Hematopoietic multipotent progenitor cell treated with erythropoietin and hydrocortisone succinate and interleukin-3 and kit ligand, for 17 days (in vitro differentiated cells): Measurements from ENCODE around the gene TDRD7.

Experiments used
- DNase-seq: peaks from one replicate; pipeline ENCODE4 v3.0.0-alpha.2; 2015; ENCODE audit warnings: low spot score

TDRD7 gene

DNA sequence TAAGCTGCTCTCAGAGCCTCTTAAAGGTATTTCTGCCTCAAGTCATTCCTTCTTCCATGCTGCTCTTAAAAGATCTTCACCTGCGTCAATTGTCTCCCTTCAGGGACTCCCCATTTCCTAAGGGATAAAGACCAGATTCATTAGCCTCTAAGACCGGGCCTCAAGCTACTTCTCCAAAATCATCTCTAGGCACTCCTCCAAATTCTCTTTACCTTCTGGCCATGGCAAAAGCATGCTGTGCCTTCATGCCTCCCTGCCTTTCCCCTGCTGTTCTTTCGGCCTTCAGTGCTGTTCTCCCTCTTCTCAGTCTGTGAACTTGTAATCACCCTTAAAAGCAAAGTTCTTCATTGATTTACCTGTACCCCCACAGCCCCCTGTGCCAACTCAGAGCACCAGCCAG lies 93.9 kb downstream of the TDRD7 start:
- peak; percentile 35 for DNase-seq

DNA sequence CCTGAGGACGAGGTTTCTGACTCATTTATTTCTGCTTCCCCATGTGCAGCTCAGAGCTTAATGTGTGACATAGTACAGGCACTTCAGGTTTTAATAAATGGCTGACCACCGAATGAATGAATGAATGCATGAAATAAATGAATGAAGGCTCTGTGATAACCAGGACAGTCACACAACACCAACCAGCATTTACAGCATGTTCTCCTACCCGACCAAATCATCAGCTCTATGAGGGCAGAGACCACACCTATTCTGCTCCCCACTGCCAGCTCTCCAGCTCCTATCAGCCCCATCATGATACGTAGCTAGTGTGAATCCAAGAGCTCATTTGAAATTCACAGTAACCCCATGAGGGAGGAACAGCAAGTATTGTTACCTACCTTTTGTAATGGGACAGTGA lies 94.4 kb downstream of the TDRD7 start:
- DNase-seq = peak; percentile 70

DNA sequence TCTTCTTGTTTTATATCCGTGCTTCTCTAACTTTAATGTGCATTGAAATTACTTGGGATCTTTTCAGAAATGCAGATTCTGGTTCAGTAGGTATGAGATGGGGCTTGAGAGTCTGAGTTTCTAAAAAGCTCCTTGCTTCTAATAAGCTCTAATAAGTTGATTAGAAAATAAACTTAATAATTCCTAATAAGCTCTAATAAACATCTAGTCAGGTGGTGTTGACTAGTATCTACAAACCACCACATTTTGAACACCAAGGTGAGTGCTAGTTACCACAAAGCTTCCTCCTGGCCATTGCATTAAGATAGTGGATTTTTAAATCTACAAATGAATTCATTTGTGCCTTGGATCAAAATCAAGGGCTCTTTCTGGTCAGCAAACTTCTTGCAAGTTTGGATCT lies 94.9 kb downstream of the TDRD7 start:
- DNase-seq = no peak

DNA sequence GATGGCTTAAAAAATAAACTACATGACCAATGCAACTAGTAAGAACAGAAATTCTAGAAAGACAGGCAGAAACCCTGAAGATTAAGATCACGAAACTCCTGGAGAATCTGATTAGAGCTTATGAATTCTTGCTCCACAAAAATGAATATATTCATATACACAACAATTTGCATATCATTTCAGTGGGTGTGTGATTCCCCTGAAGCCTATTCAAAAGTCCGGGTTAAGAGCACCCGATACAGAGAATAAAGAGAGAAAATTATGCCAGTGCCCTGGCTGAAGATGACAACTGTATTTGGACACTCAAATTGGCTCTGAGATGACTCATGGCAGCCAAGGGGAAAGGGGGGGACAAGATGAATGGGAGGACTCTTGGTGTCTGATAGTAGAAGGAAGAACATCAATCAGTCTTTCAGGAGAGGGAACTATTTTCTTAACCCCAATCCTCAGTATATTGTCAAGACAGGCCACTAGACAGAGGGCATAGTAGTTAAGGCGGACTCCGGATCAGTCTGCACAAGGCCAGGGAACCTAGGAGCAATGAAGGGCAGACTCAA lies 95.6 kb downstream of the TDRD7 start:
- DNase-seq = no peak

DNA sequence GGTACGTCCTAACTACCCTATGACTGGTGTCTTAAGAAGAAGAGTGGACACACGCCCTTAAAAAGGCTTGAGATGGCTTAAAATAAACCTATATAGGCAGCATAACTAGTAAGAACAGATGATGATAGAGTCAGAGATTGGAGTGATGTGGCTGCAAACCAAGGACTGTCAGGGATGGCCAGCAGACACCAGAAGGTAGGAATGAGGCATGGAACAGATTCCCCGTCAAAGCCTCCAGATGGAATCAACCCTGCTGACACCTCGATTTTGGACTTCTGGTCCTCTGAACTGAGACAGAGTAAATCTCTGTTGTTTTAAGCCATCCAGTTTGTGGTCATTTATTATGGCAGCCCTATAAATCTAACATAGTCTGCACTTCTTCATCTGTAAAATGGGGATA lies 97.0 kb downstream of the TDRD7 start:
- DNase-seq = no peak

DNA sequence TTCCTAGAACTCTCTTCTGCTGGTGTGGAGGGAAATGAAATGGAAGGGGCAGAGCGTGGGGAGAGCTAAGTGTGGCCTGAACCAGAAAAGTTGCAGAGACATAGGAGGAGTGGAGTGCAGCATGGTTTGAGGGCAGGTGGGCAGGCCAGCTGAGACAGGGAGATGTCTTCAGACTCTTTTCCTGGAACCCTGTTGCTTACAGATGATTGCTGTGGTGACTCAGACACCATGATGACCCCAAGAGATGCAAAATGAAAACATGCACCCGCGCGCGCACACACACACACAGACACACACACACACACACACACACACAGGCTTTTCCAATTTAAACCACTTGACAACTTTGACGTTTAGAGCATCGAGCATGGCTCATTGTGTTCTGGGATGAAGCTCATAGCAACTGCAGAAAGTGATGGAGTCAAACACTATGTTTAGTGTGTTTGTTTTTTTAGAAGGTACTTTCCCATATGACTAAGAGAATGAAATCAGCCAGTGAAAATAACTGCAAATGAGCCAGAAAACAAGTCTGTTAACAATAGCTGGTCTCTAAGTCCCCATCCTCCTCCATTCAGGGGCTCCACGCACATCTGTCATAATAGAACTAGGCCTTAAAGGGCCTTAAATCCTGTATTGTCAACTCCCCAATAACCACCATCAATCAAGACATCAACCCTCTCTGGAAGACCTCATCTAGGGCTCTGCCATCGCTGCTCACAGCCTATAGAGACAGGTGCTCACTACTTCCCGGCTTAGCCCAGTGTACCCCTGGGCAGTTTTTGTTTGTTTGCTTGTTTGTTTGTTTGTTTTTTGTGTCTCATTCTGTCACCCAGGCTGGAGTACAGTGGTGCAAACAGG lies 99.1 kb downstream of the TDRD7 start:
- no peak for DNase-seq

DNA sequence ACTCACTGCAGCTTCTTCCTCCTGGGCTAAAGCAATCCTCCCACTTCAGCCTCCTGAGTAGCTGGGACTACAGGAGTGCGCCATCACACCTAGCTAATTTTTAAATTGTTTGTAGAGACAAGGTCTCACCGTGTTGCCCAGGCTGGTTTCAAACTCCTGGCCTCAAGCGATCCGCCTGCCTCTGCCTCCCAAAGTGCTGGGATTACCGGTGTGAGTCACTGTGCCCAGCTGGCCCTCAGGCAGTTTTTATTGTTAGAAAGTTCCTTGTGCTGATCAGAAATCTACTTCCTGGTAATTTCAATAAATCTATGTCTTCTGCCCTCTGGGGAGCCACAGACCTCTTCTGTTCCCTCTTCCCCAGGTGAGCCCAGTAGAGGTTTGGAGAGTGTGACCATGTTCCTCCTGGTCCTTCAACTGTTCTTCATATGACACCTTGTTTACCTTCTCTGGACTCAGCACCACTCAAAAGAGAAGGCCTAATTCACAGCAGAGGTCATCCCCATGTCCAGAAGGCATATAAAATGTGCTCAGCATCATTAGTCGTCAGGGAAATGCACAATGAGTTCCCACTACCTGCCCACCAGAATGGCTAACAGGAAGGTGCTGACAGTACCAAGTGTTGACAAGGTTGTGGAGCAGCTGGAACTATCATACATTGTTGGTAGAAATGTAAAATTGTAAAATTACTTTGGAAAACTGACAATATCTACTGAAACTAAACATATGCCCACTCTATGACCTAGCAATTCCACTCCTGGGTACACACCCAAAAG lies 99.9 kb downstream of the TDRD7 start:
- DNase-seq = no peak

DNA sequence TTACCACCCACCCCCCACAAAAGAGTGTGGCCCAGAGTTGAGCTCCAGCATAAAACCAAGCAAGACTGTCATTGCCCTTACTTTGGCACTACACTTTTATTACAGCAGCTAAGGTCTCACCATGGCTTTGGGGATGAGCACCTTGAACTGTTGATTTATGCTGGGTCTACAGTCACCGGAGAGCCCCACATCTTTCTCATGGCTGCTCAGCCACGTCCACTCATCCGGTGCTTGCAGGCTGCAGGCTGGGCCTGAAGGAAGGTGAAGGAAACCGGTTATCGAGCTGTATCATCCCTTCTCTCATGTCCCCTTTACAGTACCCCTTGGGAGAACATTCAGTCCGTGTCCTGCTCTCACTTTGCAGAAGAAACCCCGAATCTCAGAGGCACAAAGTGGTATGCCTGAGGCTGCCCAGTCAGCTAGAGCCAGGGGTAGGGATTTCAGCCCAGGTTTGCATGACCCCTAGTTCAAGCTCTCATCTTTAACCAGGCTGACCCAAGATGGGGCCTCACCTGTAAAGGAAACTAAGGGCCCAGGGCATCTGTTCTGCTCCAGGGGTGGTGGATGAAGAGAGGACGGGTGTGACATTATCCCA lies 101.2 kb downstream of the TDRD7 start:
- DNase-seq = no peak

DNA sequence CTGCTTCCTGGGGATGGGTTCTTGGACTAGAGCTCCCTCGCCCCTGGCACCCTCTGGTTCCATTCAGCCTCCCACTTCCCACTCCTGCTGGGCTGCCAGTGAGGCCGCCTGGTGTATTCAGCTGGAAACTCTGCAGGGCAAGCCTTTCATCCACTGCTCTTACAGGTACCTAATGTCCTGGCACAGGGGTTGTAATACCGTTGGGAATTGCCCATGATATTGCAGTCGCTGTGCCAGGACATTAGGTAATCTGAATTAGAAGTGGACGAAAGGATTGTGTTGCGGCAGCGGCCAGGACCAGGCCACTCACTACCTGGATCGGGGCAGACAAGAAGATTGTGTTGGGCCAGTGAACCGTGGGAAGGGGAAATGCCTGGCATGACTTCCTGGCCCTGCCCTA lies 102.6 kb downstream of the TDRD7 start:
- DNase-seq = no peak

DNA sequence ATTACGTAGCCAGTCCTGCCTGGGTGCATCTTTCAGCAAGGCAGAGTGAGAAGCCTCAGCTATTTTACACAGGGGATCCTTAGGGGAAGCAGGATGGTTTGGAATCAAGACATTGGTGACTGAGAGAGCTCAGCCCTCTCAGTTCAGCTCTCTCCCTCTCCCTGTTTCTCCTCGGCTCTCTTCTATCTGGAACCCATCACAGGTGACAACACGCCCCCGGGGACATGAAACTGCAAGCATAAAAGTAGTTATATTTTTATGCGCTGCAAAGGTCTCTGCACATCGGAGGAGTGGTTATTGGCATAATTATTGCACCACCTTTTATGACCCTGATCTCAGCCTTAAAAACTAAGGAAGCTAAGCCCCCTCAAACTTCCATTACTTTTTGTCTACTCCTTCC lies 103.8 kb downstream of the TDRD7 start:
- DNase-seq = no peak

DNA sequence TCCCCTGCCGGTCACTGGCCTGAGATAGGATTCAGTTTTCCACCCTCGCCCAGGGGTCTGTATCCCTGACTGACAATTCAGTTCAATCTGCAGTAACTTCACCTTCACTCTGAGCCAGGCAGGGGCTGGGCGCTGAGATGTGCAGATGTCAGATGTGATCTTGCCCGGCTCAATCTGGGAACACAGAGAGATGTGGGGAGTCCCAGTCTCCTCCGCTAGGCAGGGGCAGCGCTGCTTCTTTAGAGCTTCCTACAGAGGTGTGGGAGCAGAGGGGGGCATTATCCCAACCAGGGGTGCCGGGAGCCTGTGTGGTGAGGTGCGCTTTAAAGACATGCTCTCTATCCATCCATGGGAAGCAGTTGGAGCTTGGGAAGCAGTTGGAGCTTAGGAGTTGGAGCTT lies 104.2 kb downstream of the TDRD7 start:
- no peak for DNase-seq

DNA sequence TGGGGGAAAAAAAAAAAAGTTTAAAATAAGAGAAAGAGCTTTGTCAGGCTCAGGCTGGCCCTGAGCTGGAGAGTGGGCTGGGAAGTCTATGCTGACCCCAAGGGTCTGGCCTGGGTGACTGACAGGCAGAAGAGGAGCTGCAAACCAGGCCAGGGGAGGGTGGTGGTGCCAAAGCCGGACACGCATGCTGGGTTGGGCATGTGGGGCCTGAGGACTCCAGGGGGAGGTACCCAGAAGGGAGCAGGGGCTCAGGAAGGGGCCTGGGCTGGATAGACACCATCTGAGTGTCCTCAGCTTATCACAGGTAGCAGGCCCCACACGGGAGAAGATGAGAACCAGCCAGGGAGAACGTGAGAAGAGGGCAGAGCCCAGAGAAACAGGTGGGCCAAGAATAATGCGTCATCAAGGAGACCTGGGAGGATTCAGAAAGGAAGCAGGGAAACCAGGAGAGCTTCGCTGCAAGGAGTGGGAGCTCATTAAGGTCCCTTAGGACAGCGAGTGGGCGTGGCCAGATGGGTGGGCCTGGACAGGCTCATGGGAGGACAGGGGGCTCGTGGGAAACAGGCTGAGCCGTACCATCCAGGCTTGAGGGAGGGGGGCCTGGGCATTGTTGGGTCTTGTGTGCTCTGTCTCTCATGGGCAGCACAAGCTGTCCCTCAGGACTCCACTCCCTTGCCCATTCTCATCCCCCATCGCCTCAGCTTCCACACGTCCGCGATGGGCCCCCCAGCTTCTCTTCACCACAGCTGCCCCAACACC lies 105.6 kb downstream of the TDRD7 start:
- DNase-seq = no peak

DNA sequence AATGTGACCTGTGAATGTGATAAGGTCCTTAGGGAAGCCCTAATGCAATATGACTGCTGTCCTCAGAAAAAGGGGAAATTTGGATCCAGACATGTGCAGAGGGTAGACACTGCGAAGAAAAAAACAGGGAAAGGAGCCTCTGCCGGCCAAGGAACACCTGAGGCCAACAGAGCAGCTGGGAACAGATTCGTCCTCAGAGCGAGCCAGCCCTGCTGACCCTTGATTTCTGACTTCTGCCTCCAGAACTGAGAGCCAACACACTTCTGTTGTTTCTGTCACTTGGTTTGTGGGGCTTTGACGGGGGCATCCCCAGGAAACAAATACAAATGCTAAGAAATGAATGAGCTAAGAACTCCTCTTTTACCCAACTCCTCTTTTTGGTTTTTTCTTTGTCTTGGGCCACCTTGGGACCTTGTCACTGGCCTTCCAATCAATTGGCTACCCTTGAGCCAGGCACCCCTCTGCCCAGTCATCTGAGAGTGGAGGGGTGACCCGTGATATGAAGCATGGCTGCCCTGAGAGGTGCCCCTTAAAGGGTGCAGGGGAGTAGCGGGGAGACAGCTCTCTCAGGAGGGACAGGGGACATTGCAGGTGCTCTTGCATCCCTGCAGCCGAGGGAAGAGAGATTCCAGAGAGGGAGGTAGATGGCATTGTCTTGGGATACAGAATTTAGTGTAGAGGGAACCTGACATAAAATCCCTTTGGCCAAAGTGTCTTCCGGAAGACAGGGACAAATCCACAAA lies 106.4 kb downstream of the TDRD7 start:
- DNase-seq = no peak

DNA sequence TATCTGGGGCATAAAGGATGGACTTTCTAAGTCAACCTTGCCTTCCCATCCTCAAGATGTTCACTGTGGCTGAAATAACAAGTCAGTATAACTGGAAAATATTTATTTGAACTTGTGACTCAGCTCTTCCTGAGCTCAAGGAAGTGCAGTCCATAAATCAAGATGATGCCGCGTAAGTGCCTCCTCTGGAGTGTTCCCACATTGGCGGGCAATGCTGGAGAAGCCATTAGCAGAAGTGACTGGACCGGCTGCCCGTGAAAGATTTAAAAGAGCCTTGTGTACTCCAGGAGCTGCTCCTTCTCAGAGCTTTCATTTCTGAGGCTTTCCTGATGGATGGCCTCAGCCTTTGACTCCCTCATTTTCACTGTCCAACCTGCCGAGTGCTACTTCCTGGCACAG lies 107.0 kb downstream of the TDRD7 start:
- DNase-seq = peak; percentile 52

DNA sequence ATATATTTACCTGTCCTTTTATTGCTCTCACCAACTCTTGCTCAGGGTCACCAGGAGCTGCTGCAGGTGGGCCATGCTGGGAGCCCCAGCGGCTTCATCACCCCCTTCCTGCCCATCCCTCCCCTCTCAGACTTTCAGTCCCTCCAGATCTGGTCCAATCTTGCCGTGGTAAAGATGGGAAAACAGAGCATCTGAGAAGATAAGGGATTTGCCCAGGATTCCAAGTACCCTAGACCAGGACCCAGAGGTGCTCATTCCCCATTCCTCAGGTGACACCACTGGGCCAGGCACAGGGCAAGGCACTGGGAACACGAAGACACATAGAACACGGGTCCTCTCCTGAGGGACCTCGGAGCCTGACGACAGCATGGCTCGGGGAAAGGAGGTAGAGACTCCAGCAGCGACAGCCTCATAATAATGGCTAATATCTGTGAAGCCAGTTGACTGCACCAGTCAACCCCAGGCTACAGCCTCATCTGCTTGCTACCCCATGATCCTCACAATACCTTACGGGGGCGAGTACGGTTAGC lies 107.6 kb downstream of the TDRD7 start:
- DNase-seq = no peak

DNA sequence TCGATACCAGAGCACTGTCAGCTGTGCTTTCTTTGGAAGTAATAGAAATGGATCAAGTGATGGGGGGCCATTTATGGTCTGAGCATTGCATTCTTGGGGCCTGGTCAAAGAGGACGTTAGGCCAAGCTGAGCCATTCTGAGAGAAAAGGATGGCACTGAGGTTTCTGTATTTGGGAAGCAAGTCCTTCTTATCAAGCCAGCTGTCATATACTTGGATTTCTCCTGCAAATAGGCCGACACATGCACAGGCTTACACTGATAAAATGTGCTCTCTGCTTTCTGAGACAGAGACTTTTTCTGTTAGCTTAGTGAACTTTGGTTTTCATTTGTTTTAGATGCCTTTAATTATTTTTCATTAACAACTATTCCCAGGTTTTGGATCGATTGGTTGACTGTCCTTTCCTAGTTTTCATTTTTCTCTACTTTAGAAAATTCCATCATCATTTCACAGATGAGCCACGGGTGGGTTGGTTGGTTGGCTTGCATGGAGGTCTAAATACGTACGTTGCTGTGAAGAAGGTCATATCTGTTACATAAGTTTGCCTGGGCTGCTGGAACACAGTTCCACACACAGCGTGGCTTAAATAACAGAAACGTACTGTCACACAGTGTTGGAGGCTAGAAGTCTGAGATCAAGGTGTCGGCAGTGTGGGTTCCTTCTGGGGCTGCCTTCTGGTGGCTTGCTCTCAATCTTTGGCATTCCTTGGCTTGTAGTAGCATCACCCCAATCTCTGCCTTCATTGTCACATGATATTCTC lies 109.9 kb downstream of the TDRD7 start:
- DNase-seq = no peak

DNA sequence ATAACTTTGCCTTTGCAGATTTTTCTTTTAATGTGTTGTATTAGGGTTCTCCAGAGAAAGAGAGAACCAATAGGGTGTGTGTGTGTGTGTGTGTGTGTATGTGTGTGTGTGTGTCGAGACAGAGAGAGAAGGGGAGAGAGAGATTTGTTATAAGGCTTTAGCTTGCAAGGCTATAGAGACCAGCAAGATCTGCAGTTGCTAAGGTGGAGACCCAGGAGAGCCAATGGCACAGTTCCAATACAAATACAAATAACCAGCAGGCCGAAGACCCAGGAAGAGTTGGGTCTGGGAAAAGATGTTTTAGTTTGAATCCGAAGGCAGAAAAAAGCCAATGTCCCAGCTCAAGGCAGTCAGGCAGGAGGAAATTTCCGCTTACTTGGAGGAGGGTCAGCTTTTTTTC lies 112.5 kb downstream of the TDRD7 start:
- DNase-seq = no peak

DNA sequence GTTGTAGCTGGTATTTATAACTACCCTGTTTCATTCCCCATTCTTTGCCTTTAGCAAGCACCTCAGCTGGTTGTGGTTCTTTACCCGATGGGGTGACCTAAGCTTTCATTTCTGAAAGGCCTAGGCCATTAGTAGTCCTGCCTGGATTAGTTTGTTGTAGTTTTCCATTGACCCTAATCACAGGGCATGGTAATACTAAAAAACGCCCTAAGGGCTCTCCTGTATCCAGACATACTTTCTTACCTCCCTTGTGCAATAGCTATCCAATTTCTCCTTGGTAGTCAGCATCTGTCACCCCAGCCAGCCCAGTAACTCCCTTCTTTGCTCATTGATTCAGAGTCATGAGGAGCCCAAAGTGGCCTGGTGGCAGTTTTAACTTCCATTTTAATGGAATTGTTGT lies 113.6 kb downstream of the TDRD7 start:
- no peak for DNase-seq

DNA sequence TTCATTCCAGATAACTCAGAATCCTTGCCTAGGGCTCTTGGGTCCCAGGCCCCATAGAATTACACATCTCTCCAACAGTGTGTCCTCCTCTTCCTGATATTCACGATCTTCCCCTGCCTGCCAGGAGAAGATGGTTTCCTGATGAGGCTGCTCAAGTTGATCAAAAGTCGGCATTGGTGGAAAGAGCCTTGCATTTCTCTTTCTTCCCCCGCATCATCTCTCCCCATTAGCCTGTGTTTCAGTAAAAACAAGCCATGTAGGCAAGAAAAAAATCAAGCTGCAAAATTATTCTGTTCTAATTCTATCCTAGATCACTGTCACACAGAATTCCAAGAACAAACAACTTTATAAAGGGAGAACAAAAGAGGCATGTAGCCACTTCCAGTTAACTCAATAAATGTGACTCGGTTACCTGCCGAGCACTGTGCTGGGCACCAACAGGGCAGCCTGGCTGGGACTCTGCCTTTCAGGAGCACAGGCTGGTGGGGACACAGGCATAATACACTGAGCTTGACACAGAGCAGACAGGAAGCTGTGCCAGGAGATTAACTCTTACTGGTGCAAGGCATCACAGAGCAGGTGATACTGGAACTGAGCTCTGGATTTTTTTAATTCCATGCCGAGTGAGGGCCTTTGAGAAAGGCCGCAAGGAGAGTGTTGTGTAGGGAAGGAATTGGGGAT lies 115.1 kb downstream of the TDRD7 start:
- DNase-seq = no peak
